NCI-H526 treated with DMSO at 0.1 percent for 48 hours (cell line): ENCODE results near the gene DIPK1A.

ENCODE experiments used
- DNase-seq: peaks from one replicate; lab custom pipeline; 2025; lab: John Stamatoyannopoulos, UW

The DIPK1A gene

GRCh38 chr1:92953491-92953890 is 7.8 kb downstream of the DIPK1A start:
- no peak for DNase-seq

- no peak for DNase-seq
Observed at GRCh38 chr1:92952714-92953113, 8.5 kb downstream of the DIPK1A start.

- DNase-seq: no peak
Observed at GRCh38 chr1:92951141-92951582, 10.1 kb downstream of the DIPK1A start.

- no peak for DNase-seq
Observed at GRCh38 chr1:92949937-92950817, 11.1 kb downstream of the DIPK1A start.

DNA sequence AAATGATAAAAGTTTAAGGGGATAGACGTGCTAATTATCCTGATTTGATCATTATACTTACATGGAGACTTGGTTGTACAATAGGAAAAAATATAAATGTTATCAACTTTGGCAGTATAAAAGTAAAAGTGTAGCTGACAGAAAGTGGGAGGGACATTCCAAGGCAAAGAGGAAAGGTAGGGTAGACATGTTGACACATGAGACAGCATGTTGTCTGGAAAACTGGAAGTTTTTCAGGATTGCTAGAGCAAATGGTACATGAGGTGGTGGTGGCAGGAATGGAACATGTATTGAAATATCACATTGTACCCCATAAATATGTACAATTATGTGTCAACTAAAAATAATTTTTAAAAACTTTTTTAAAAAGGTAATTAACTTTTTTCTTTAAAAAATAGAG is 13.2 kb downstream of the DIPK1A start:
- DNase-seq: no peak

DNA sequence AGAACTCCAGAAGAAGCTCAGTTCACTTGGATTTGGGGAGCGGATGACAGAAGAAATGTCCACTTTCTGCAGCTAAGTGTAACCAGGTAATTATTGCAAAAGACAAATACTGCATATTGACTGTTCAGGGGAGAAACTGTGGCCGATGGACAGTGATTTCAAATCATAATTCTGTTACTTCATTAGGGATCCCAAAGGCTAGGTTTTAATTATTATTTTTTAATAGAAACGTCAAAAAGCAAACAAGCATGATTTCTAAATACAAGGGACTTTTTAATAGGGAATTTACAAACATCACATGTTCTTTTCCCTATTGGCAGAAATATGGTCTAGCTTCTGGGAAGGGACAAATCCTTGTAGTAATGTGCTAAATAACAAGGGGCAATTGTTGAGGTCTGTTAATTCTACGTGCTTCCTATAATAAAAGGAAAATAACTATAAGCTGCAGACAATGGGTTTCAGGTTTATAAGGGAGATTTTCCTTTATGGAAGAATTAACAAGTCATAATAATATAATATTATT is 15.5 kb downstream of the DIPK1A start:
- no peak for DNase-seq

DNA sequence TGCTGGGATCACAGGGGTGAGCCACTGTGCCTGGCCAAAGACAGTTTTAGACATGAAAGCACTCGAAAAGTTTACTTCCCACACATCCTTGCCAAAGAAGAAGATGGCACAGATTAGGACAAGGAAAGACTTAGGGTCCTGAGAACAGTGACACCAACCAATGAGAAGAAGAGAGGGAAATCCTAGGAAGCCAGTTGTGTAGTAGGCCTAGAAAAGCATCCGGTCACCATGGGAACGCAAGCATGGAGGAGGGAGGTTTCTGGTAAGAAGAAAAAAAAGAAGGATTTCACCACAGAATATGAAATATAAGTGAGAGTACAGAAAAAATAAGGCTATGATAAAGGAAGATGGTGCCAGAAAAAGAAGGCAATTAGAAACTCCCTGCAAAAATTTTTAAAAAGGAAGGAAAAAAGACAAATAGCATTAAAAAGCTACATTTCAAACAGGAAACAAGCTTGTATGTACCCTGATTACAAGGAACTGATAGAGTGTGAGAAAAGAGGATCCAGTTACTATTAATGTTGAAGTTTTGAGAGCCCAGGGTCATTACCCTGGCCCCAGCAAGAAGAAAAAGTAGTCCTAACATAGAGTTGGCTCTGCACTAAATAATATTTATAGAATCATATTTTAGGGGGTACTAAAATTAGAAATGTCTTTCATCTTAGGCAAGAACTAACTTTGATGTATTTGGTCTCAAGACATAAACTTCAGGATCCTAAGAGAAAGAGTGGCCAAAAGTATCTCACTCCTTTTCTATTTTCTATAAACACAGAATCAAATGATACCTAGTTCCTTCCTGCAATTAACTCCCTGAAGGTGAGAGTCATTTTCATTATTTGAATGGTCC is 16.1 kb downstream of the DIPK1A start:
- DNase-seq: no peak

DNA sequence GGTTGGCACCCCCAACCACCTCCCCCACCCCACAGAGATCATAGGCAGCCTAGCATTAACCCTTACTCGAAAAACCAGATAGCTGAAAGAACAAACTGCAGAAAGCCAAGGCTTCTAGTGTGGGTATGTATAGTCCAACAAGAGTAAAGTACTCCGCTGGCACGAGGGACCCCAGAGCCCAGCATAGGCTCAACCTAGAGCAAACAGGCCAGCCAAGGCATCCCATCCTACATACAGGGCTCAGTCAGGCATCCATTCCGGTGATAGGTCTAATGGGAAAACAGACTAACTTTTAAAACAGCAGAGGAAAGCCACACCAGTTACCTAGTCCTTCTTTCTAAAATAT is 17.8 kb downstream of the DIPK1A start:
- no peak for DNase-seq

- DNase-seq: no peak
Observed at GRCh38 chr1:92940541-92940940, 20.7 kb downstream of the DIPK1A start.

GRCh38 chr1:92937731-92938130 is 23.5 kb downstream of the DIPK1A start:
- DNase-seq: no peak

- DNase-seq: no peak
Observed at GRCh38 chr1:92936865-92937264, 24.4 kb downstream of the DIPK1A start.

GRCh38 chr1:92934395-92935378 is 26.6 kb downstream of the DIPK1A start:
- no peak for DNase-seq

DNA sequence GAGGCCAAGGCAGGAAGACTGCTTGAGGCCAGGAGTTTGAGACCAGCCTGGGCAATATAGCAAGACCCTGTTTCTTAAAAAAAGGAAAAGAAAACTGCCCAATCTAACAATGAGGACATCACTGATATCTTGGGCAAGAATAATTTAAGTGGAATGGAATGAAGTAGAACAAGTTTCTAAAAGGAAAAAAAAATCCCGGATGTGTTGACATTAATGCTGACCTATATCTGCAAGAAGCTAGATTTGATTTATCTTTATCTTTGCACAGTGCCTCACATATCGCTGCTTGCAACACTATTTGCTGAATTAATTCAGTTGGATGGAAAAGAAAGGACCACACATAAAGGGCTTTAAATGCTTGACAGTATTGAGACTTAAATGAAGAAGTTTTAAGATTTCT is 27.8 kb downstream of the DIPK1A start:
- no peak for DNase-seq

- no peak for DNase-seq
Observed at GRCh38 chr1:92931691-92932090, 29.6 kb downstream of the DIPK1A start.

DNA sequence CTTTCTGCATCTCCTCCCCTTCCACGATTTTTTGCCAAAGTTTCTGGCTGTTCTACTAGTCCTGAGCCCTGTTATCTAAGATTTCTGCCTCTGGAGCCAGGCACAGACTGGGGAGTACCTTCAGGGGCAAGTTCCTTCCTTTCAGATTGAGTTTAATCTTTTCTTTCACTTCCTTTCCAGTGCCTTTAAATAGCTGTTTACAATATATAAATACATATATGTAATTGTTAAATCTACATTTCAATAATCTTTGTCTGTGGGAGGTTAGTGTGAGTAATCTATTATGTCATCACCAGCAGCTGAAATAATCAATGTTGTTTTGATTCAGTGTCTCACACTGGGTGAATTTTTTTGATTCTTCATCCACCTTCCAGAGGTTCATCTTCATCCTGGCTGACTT is 31.8 kb downstream of the DIPK1A start:
- no peak for DNase-seq

GRCh38 chr1:92927870-92928269 is 33.4 kb downstream of the DIPK1A start:
- DNase-seq: no peak

DNA sequence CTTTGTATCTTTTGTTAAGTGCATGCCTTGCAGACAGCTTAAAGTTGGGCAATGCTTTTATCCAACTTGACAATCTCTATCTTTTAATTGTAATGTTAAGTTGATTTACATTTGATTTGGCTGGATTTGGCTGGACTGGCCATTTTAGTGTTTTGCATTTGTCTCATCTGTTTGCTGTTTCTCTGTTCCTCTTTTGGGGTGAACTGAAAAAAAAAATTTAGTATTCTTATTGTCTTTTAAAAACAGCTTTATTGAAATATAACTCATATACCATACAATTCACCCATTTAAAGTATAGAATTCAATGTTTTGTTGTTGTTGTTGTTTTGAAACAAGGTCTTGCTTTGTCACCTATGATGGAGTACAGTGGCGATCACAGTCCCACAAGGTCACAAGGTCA is 34.4 kb downstream of the DIPK1A start:
- no peak for DNase-seq

DNA sequence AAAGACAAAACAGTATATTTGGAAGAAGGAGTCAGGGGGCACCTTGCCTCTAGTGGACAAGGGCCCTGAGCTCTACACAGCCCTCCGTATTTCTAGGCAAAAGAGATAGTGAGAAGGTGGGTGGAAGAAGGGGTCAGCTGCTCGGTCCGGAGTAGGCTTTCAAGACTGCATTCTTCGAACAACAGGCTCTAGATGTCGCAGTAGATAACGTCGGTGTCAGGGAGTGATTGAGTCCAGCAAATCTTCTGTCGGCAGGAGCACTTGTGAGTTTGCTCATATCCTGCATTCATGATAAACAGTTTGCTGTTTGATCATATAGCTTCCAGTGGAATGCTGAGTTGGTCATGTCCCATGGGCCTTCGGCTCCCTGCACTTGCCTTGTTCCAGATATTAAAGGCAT is 36.8 kb downstream of the DIPK1A start:
- no peak for DNase-seq

GRCh38 chr1:92923664-92924063 is 37.6 kb downstream of the DIPK1A start:
- DNase-seq: no peak

GRCh38 chr1:92922356-92923035 is 38.8 kb downstream of the DIPK1A start:
- no peak for DNase-seq
